GM21529 (cell line): ENCODE data around the gene ACCS.

Source experiments
- ATAC-seq: cut with Tn5 transposase; IDR thresholded peaks from one replicate; pipeline ENCODE4 v1.9.1; 2021; ENCODE audit not compliant: unreplicated experiment

ACCS gene

GRCh38 chr11:44133335-44133946, 67.4 kb downstream of the ACCS start:
- no peak for ATAC-seq
